Activated naive CD4-positive, alpha-beta T cell (primary cell): ENCODE results near the gene SANBR.

Source experiments
- DNase-seq, 4 experiments: peaks; one replicate each; lab custom pipeline; 2025; lab: John Stamatoyannopoulos, UW

SANBR gene

GRCh38 chr2:61090386-61090921 is 24.8 kb downstream of the SANBR start:
- no peak for DNase-seq

GRCh38 chr2:61091485-61091884 is 25.8 kb downstream of the SANBR start:
- no peak for DNase-seq

GRCh38 chr2:61096438-61096837 is 30.8 kb downstream of the SANBR start:
- DNase-seq: no peak

GRCh38 chr2:61100801-61101200 is 35.1 kb downstream of the SANBR start:
- DNase-seq: no peak

- no peak for DNase-seq
These were observed 43.6 kb downstream of the SANBR start for GRCh38 chr2:61109291-61109690.

- no peak for DNase-seq
These were observed 46.0 kb downstream of the SANBR start for GRCh38 chr2:61111708-61112107.

GRCh38 chr2:61114147-61114546 is 48.5 kb downstream of the SANBR start:
- DNase-seq: no peak
